ENCODE results near the gene CMPK2. TPM values are rescaled to one million over a fixed set of nuclear protein-coding genes. Genes with fewer than 3 reads are reported as not detected.

CMPK2 gene
- polyA plus RNA-seq, 1 experiment: not detected

GRCh38 chr2:6826081-6826913 is 39.4 kb downstream of the CMPK2 start:
- POLR2A ChIA-PET: no interaction called here
- CTCF ChIA-PET: interaction anchor here (0.6 to 1.1 kb wide), 2 partner anchors 218 to 1429 kb away, joined by 5 to 7 read pairs; no protein-coding TSS in a partner anchor
- DNase-seq (ENCODE audit: low read depth, low spot score): no peak
- peak; percentile 34 for TF ChIP-seq CTCF (IDR thresholded peaks at IDR 0.05; ENCODE audit: low read depth, low read length)
- Histone ChIP-seq H3K27me3 (ENCODE audit: control insufficient read depth, insufficient read depth, low read length) (no peaks in the 10 kb centered on the region), H3K4me3 (ENCODE audit: low read depth, low read length) (no peak overlapping the region), H3K27ac (ENCODE audit: low read depth, low read length) (no peak overlapping the region), H3K9me3 (ENCODE audit: control insufficient read depth, insufficient read depth, low read length) (peaks cover 1% of the 10 kb centered on the region; the same call in 1 of the 2 replicates)

GRCh38 chr2:6824962-6825361 is 40.7 kb downstream of the CMPK2 start:
- POLR2A ChIA-PET: no interaction called here
- TF ChIP-seq CTCF (IDR thresholded peaks at IDR 0.05; ENCODE audit: low read depth, low read length): no peak

GRCh38 chr2:6823111-6823510 is 42.6 kb downstream of the CMPK2 start:
- Histone ChIP-seq H3K9me3 (ENCODE audit: control insufficient read depth, insufficient read depth, low read length) (peaks cover 10% of the 10 kb centered on the region; the same call in 1 of the 2 replicates), H3K27ac (ENCODE audit: low read depth, low read length) (peak overlapping the region; percentile 39), H3K4me3 (ENCODE audit: low read depth, low read length) (no peak overlapping the region), H3K27me3 (ENCODE audit: control insufficient read depth, insufficient read depth, low read length) (no peaks in the 10 kb centered on the region)
- CTCF ChIA-PET: no interaction called here
- DNase-seq (ENCODE audit: low read depth, low spot score): no peak
- no peak for TF ChIP-seq CTCF (IDR thresholded peaks at IDR 0.05; ENCODE audit: low read depth, low read length)
- POLR2A ChIA-PET: no interaction called here

More at GRCh38 chr2:6824962-6825361, 40.7 kb downstream of the CMPK2 start:
- H3K27me3 ChIP-seq (ENCODE audit: control insufficient read depth, insufficient read depth, low read length): no peaks in the 10 kb centered on the region
- H3K9me3 ChIP-seq (ENCODE audit: control insufficient read depth, insufficient read depth, low read length): peaks cover 9% of the 10 kb centered on the region; the same call in 1 of the 2 replicates
- no peak for DNase-seq (ENCODE audit: low read depth, low spot score)
- H3K4me3 ChIP-seq (ENCODE audit: low read depth, low read length): no peak overlapping the region
- no peak overlapping the region for H3K27ac ChIP-seq (ENCODE audit: low read depth, low read length)
- CTCF ChIA-PET: no interaction called here

- ChIA-PET CTCF (no interaction called here), POLR2A (no interaction called here)
- no peak for DNase-seq (ENCODE audit: low read depth, low spot score)
- no peak overlapping the region for H3K4me3 ChIP-seq (ENCODE audit: low read depth, low read length)
- no peak overlapping the region for H3K27ac ChIP-seq (ENCODE audit: low read depth, low read length)
- no peak for TF ChIP-seq CTCF (IDR thresholded peaks at IDR 0.05; ENCODE audit: low read depth, low read length)
- peaks cover 10% of the 10 kb centered on the region; the same call in 1 of the 2 replicates for H3K9me3 ChIP-seq (ENCODE audit: control insufficient read depth, insufficient read depth, low read length)
- H3K27me3 ChIP-seq (ENCODE audit: control insufficient read depth, insufficient read depth, low read length): no peaks in the 10 kb centered on the region
These were observed 43.3 kb downstream of the CMPK2 start for GRCh38 chr2:6822406-6822805.

- no peak for DNase-seq (ENCODE audit: low read depth, low spot score)
- no peak overlapping the region for H3K4me3 ChIP-seq (ENCODE audit: low read depth, low read length)
- H3K27ac ChIP-seq (ENCODE audit: low read depth, low read length): no peak overlapping the region
- no peaks in the 10 kb centered on the region for H3K27me3 ChIP-seq (ENCODE audit: control insufficient read depth, insufficient read depth, low read length)
- POLR2A ChIA-PET: no interaction called here
- no peak for TF ChIP-seq CTCF (IDR thresholded peaks at IDR 0.05; ENCODE audit: low read depth, low read length)
- peaks cover 10% of the 10 kb centered on the region; the same call in 1 of the 2 replicates for H3K9me3 ChIP-seq (ENCODE audit: control insufficient read depth, insufficient read depth, low read length)
- CTCF ChIA-PET: no interaction called here
These were observed 44.7 kb downstream of the CMPK2 start for GRCh38 chr2:6820903-6821584.

Data from AG04450 (cell line).